Midbrain (tissue), 1 donor: ENCODE data around the gene CFAP298.

ENCODE experiments used
- DNase-seq: peaks from one replicate; lab custom pipeline; 2025; lab: John Stamatoyannopoulos, UW

The CFAP298 gene

DNA sequence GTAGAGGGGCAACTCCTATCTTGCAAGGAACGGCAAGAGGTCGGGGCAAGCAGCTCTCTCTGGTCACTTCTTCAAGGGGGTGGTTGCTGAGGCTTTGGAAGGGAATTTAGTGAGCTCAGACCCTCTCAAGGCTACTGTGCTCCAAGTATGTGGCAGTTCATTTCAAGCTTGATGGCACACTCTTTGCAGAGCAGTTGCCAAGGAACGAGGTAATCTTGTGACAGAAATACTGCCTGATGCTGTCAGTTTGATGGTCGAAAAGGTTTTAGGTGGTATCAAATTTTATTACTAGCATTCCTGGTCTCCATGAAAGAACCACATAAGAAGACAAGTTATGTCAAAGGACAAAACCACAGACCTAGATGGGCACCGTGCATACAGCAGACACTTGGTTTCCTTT, 13.1 kb downstream of the CFAP298 start:
- DNase-seq, result no peak

DNA sequence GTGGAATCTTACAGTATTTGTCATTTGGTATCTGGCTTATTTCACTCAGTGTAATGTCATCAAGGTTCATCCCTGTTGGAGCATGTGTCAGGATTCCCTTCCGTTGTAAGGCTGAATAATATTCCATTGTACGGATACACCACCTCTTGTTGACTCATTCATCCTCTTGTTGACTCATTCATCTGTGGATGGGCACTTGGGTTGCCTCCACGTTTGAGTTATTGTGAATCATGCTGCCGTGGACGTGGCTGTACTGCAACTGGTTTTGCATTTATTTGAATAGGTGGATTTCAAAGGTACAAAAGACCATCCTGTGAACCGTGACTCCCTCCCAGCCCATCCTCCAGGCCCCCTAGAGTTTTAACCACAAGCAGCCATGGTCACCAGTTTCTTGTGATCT, 15.0 kb downstream of the CFAP298 start:
- no peak for DNase-seq

DNA sequence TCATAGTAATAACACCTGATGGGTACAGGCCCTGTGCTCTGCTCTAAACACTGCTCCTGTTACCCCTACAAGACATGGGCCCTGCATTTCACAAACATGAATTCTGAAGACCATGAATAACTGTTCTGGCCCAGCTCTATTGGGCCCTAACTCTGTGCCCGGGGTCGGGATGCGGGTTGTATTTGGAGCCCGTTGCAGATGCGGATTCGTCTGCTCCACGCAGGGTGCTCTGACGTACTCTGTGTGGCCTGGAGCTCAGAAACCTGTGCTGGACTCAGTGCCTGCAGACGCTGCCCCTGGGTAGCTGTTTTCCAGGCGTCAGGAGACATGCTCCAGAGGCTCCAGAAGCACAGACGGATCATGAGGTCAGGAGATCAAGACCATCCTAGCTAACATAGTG, 16.7 kb downstream of the CFAP298 start:
- no peak for DNase-seq

DNA sequence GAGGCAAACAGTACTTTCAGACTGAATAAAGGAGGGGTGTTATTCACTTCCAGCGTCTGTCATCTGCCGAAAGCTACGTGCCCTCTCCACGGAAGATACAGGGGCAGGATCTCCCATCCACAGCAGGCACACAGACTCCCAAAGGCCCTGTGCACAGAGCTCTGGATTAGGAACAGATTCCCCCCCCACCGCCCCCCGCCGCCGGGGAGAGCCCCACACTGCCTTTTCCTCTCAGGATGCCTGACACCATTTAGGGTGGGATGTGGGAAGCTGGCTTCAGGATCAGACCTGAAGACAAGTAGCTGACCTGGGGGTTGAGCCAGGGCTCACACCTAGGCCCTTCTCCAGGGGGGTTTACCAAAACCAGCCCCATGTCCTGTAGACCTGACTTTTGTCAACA, 18.5 kb downstream of the CFAP298 start:
- no peak for DNase-seq

DNA sequence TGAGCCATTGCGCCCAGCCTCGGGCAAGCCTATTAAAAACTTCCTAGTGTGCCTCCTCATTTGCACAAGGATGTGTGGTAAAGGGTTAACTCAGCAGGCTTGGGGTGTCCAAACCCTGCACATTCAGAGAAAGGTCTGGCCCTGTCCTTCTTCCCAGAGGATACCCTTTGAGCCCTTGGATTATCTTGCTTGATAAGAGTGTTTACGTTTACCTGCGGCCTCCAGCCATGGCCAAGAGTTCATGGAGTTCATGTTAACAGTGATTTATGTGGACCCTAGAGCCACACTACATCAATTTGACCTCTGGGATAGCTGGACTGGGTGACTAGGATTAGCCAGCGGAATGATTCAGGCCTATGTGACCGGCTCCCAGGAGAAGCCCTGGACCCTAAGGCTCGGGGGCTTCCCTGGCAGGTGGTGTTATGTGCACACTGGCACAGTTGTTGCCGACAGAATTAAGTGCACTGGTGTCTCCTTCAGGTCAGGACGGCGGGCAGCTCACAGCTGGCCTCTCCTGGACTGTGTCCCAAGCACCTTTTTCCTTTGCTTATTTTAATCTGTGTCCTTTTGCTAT, 19.2 kb downstream of the CFAP298 start:
- no peak for DNase-seq

DNA sequence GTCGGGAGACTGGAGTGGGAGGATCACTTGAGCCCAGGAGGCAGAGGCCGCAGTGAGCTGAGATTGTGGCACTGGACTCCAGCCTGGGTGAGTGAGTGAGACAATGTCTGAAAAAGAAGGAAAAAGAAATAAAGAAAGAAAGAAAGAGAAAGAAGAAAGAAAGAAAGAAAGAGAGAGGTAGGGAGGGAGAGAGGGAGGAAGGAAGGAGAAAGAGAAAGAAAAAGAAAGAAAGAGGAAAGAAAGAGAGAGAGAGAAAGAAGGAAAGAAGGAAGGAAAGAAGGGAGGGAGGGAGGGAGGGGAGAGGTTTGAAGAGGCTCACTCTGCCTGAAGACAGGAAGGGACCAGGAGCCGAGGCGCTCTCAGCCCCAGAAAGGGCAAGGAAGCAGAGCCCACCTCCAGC, 22.0 kb downstream of the CFAP298 start:
- DNase-seq, result no peak

DNA sequence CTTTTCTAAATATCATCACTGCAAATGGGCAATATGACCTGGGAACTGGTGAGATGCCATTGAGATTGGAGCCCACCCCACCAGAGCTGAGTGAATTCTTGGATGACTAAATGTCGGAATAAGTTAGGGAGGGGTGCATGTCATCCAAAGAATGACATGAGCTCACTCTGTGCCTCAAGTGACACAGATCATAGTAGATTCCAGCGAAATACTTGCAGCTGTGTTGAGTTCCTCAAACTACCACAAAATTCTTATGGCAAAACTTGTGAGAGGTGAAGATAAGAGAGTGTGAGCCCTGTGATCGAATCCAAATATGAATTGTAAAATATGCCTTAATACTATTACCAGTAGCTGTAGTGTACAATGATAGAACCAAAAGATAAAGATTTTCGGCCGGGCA, 24.5 kb downstream of the CFAP298 start:
- DNase-seq, result no peak

DNA sequence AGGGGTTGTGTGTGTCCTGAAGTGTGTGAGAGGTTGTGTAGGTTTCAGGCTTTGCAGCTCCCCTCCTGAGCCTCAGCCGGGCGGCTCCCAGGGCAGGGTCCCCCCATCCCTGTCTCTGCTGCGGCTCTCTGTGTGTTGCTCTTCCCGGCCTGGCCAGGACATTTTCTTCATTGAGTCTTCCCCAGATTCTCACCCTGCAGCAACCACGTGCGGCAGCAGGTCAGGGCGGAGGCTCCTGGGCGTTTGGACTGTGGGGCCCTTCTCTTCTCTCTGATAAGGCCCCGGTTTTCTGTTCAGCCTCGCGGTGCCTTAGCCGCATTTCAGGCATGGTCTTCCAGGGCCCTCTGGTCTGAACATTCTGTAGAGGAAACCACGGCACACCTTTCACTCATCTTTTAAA, 25.1 kb downstream of the CFAP298 start:
- no peak for DNase-seq

DNA sequence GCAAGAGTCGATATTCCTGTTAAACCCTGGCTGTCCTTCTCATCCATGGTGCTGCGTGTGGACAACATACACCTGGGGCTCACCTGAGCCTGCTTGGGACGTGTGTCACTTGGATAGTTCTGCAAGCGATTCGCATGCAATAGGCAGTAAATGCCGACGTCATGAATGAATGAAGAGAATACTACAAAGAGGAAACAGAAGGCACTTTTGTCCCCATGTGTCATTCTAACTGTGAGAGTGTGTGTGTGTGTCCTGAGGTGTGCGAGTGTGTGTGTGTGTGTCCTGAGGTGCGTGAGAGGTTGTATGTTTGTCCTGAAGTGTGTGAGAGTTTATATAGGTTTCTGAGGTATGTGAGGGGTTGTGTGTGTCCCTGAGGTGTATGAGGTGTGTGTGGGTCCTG, 26.2 kb downstream of the CFAP298 start:
- DNase-seq, result no peak

DNA sequence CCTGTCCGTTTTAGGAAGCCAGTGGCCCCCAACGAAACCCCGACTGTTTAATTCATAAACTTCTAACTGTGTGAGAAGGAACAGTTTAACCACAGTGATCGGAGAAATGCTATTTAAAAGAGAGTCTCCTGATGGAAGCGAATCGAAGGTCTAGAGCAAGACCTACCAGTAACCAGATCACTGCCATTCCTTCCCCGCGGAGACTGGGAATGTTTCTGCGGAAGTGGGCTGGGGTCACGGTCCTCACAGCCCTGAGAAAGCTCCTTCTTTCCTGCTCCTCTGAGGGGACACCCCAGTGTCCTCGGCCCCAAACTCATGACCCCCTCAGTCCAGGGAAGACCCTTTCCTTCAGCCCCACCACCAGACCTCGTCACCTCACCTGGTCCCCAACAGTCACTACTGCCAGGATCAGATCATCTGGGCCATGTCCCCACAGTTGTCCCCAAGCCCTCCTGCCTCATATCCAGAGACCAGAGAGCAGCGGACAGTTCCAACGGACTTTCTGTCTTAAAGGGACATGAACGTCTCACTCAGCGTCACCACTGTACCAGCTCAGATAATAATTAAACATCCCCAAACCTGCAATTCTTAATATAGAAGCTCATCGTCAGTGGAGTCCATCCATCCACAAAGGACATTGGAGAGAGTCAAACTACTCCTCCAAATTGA, 27.0 kb downstream of the CFAP298 start, which contains the start of gene TCP10L:
Gene TCP10L (minus strand): TSS at position 482 of the 669 bp plus-strand sequence. CDS start 1,219 bp downstream, outside the sequence.
- DNase-seq, result no peak

DNA sequence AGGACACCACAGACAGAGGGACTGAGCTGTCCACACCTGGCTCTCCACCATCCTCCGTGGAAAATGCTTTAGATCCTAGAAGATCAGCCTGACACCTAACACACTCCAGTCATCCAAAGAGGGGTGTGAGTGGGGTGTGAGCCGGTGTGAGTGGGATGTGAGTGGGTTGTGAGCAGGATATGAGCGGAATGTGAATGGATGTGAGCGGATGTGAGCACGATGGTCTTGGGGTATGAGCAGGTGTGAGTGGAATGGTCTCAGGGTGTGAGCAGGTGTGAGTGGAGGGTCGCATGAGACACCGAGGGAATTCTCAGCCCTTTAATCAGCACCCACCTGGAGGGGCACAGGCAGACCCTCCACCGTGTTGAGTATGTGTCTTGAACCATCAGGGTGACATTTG, 27.7 kb downstream of the CFAP298 start:
- DNase-seq, result no peak

DNA sequence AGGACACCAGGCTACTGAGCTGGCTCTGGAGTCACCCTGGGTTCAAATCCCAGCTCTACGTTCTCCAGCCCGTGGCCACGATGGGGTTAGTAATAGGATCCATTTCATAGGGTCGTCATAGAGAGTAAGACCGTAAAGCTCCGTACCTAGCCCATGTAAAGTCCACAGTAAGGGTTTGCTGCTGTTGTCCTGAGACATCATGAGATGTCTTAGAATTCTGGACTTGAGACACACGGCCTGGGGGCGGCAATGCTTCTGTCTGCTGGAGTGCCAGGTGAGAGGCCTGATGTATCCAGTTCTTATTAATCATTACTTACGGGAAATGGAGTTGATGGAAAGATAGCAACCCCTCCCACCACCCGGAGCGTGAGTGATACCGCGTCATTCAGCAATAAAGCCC, 30.4 kb downstream of the CFAP298 start:
- DNase-seq, result no peak

DNA sequence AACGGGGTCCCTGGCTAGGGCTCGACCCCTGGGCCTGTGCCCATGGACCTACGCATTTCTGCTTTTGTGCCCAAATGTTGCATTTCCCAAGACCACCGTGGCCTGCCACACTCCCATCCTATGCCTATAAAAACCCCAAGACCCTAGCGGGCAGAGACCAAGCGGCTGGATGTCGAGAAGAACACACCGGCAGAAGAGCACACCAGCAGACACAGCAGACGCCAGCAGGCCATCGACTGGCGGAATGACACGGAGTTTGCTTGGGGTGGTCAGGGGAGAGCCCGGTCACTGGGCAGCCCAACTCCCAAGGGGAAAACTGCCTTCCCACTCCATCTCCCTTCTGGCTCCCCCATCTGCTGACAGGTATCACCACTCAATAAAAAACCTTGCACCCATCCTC, 31.2 kb downstream of the CFAP298 start:
- DNase-seq, result no peak

DNA sequence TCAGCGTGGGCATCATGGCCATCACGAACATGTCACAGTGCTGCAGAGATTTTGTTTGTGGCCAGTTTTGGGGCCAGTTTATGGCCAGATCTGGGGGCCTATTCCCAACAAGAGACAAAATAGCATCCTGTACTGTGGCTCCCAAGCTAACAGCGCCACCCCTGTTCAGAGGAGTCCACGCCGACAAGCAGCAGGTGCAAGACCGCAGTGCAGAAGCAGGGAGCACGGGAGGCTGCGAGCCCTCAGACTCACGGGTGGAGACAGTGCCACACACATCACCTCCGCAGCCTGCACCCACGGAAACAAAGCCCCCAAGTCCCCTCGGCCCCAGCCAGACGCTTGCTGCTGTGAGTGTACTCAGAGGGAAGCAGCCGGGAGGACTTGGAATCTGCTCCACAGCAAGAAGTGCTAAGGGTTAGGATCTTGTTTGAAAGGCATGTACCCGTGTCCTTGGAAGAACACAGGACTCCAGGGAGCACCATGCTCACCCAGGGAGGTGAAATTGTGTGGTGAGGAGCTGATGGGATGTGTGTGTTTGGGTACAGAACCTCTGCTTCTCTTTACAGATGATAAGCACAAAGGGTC, 34.0 kb downstream of the CFAP298 start:
- no peak for DNase-seq

DNA sequence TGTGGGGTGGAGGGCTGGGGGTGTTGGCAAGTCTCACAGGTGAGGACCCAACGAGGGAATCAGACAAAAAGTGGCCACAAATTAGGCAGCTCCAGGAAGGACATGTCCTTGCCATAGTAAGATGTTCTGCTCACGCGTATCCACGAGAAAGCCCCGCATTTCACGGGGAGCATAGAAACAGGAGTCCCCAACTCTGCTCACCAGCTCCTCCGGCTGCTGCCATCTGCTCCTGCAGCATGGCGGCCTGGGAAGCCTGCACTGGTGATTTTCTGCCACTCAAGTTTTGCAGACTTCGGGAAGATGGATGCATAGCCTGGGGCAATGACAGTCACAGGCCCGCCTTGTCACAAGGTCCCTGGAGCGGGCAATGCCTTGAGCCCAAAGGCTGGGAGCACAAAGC, 36.2 kb downstream of the CFAP298 start:
- DNase-seq, result no peak

DNA sequence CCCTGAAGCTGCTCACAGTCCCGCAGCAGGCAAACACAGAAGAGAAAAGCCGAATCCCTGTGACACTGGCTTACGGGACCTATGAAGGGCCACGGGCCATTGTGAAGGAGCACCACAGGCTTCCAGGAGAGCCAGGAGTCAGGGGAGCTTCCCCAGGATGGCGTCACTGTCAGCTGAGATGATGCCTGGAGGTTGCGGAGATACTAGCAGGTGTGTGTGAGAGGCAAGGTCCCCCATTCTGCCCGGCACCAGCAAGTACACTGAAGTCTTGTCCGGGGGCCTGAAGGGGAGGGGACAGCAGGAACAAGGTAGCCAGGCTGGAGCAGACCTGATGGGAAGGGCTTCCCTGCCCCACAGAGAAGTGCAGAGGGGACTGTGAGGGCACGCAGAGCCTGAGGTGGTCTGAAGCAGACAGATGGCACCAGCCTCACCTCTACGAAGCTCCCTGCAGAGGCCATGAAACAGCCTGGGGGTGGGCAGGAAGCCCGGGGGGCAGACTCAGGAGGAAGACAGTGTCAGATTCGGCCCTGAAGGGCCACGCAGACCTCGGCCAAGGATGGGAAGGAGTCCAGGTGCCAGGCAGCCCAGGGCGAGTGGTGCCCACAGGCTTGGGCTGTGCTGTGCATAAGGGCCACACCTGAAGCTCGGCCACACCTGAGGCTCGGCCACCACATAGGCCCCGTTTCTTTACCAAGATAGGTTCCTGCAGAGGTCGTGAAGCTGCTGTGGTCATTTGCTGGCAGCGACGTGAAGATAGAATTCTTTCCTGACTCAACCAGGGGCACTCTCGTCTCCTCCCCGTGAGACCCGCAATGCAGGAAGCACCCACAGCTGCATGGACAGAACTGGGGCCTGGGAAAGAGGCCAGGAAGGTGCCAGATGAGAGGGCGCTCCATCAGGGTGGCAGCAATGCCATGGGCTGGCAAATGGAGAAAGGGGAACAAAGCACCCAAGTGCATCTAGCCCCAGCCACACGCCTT, 36.9 kb downstream of the CFAP298 start:
- DNase-seq, result no peak

DNA sequence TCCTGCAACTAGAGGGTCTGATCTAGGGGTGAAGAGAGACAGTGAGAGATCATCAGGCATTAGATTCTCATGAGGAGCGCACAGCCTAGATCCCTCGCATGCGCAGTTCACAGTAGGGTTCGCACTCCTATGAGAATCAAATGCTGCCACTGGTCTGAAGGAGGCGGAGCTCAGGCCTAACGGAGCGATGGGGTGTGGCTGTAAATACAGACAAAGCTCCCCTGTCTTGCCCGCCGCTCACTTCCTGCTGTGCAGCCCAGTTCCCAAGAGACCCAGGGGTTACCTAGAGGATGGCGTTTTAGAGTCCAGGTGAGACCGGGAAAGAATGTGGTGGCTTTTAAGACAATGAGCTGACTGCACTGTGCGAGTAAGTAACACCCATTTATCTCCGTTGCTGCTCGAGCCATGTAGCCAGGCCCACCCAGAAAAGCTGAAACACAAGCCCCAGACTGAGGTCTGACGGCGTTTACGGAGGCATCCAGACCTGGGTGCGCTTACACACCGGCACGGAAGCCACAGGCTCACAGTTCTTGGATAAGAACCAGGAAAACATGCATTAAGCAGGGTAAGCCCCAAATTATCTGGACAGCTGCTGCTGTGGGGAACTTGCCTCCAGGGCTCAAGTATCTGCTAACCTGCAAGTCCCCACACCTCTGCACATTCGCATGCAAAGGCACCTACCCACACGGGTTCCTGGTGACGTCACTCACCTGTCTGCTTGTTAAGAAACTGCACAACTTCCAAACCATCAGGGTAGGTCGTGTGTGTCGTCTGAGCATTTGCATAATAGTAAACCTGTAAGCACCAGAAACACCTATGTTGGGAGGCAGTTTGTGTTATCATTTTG, 39.4 kb downstream of the CFAP298 start:
- no peak for DNase-seq

DNA sequence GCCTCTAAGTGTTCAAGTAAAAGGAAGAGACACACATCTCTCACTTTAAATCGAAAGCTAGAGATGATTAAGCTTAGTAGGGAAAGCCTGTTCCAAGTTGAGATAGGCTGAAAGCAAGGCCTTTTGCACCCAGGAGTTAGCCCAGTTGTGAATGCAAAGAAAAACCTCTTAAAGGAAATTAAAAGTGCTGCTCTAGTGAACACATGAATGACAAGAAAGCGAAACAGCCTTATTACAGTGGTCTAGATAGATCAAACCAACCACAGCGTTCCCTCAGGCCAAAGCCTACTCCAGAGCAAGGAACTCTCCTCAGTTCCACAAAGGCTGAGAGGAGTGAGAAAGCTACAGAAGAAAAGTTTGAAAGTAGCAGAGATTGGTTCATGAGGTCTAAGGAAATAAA, 41.7 kb downstream of the CFAP298 start:
- DNase-seq, result no peak

DNA sequence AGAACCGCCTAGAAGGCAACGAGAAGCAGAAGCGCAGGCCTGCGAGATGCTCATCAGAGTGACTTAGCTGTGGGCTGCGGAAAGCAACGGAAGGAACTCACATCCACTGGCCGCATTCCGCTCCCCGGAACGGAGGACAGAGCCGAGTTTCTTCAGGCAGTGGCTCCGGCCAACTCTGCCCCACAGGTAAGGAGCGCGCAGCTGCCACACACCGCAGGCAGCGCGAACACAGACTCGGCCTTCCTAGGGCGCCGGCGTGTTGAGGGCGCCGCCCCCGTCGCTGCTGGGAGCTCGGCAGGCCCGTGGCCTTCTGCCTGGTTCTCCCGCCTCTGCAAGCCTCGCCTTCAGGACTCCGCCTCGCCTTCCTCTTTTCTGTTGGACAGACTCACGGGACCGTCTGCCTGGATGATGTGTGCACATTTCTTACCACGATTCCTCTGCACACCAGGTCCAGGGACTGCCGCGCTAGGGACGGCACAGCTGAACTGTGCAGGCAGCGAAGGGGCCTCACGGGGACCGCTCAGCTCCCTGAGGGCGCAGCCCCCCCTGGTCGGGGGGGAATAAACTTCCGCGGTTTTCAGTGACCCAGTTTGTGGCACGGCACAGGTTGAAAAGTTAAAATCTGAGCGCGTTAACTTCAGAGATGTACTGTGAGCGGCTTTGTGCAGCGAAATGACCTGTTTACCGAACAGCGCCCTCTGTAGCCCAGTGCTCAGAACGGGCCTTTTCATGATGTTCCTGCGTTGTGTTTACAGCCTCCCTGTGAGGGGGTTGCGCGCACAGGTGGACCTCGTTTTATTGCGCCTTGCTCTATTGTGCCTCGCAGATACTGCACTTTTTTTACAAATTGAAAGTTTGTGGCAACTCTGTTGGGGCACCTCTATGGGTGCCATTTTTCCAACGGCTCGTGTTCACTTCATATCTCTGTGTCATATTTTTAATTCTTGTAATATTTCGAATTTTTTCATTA, 42.6 kb downstream of the CFAP298 start:
- peak; percentile 71 for DNase-seq

DNA sequence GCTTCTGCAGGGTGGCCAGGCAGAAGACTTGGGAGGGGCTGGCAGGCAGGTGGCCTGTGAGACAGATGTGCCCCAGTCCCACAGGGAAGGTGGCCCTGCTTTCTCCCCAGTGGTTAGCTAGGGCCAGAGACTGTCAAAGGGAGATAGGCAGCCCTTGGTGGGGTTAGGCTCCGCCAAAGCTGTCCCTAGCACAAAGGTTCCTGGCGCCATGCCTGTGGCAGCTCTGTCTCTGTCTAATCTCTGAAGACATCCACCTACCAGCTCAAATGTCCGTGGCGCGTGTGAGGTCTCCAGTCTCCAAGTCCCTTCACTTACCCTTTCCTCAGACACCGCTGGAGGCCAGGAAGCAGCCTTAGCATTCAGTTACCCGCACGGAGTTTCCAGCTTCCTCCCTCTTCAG, 44.6 kb downstream of the CFAP298 start:
- no peak for DNase-seq
